HG03175 (cell line): Measurements from ENCODE around the gene PODN.

Experiments used
- ATAC-seq: cut with Tn5 transposase; IDR thresholded peaks from one replicate; pipeline ENCODE4 v1.9.1; 2021; ENCODE audit warnings: mild to moderate bottlenecking, moderate library complexity; ENCODE audit not compliant: unreplicated experiment

PODN gene

GRCh38 chr1:53130598-53130877 lies 68.5 kb downstream of the PODN start:
- no peak for ATAC-seq

- ATAC-seq: no peak
Measured at GRCh38 chr1:53130878-53131589, 69.0 kb downstream of the PODN start.

GRCh38 chr1:53131590-53131938 lies 69.6 kb downstream of the PODN start:
- ATAC-seq: no peak

- no peak for ATAC-seq
Measured at GRCh38 chr1:53132176-53132575, 70.2 kb downstream of the PODN start.

- no peak for ATAC-seq
Measured at GRCh38 chr1:53133261-53134041, 71.4 kb downstream of the PODN start.

GRCh38 chr1:53134042-53134485 lies 72.1 kb downstream of the PODN start:
- no peak for ATAC-seq
